IMR-90 (cell line): Measurements from ENCODE around the gene ADAMTS10. TPM values are rescaled to one million over a fixed set of nuclear protein-coding genes. Genes with fewer than 3 reads are reported as not detected.

ENCODE experiments used
- ATAC-seq: fragments of 200-7000 bp; cut with Tn5 transposase; 2 replicates; pipeline ENCODE4 v1.9.1; 2020; ENCODE audit warnings: low read depth, mild to moderate bottlenecking, moderate library complexity
- BruUV-seq: library from RNA; stranded (reverse); fragments of 400-500 nt; replicated peaks from 2 replicates; lab custom pipeline; 2021; lab: Mats Ljungman, UMichigan
- CTCF ChIA-PET: fragments of 300-600 bp; formaldehyde crosslinking; extraction: SDS; loops from one replicate; lab custom pipeline; 2021; ENCODE audit warnings: antibody characterized with exemption; lab: Yijun Ruan, JAX
- POLR2A ChIA-PET: fragments of 300-600 bp; sonication (Branson Sonifier 250); formaldehyde crosslinking; loops from one replicate; lab custom pipeline; 2022; ENCODE audit warnings: antibody characterized with exemption; ENCODE audit not compliant: unreplicated experiment; lab: Charles Lee
- DNase-seq: peaks from one replicate; pipeline ENCODE4 v3.0.0; 2013
- H2AFZ ChIP-seq: replicated peaks from 2 replicates; pipeline ENCODE3; 2013; ENCODE audit warnings: low read length, mild to moderate bottlenecking; ENCODE audit not compliant: poor library complexity
- H2AK5ac ChIP-seq: 2 replicates; pipeline ENCODE4 v1.6.1; 2013; ENCODE audit warnings: low read depth, low read length, inconsistent platforms
- H2AK9ac ChIP-seq: replicated peaks from 2 replicates; pipeline ENCODE3; 2013; ENCODE audit warnings: mild to moderate bottlenecking, low read depth, low read length, moderate library complexity; ENCODE audit not compliant: poor library complexity
- H2BK120ac ChIP-seq: 2 replicates; pipeline ENCODE4 v1.6.1; 2013; ENCODE audit warnings: low read depth, low read length, inconsistent platforms
- H2BK15ac ChIP-seq: 3 replicates; pipeline ENCODE4 v1.6.1; 2013; ENCODE audit warnings: low read depth, low read length, inconsistent platforms
- H2BK20ac ChIP-seq: 2 replicates; pipeline ENCODE4 v1.6.1; 2013; ENCODE audit warnings: low read depth, mild to moderate bottlenecking, inconsistent platforms, low read length, moderate library complexity
- H2BK5ac ChIP-seq: 2 replicates; pipeline ENCODE4 v1.6.1; 2013; ENCODE audit warnings: mild to moderate bottlenecking, low read depth, low read length, inconsistent platforms; ENCODE audit not compliant: poor library complexity, severe bottlenecking
- H3K14ac ChIP-seq: replicated peaks from 2 replicates; pipeline ENCODE4 v1.6.1; 2013; ENCODE audit warnings: low read depth, low read length, inconsistent platforms
- H3K18ac ChIP-seq: 2 replicates; pipeline ENCODE4 v1.6.1; 2013; ENCODE audit warnings: low read depth, low read length, control low read depth
- H3K23ac ChIP-seq: 2 replicates; pipeline ENCODE4 v1.6.1; 2013; ENCODE audit warnings: low read depth, low read length, inconsistent platforms
- H3K27ac ChIP-seq: 2 replicates; pipeline ENCODE4 v1.5.1; 2013; ENCODE audit warnings: mild to moderate bottlenecking, control low read depth, low read length; ENCODE audit not compliant: insufficient read depth
- H3K27me3 ChIP-seq: 2 replicates; pipeline ENCODE4 v1.6.1; 2013; ENCODE audit warnings: low read length; ENCODE audit not compliant: control insufficient read depth, insufficient read depth
- H3K36me3 ChIP-seq: 2 replicates; pipeline ENCODE4 v1.6.1; 2013; ENCODE audit warnings: low read length, mixed read lengths; ENCODE audit not compliant: control insufficient read depth, insufficient read depth
- H3K4ac ChIP-seq: 2 replicates; pipeline ENCODE4 v1.6.1; 2013; ENCODE audit warnings: low read depth, low read length, inconsistent platforms
- H3K4me1 ChIP-seq: 2 replicates; pipeline ENCODE4 v1.6.1; 2013; ENCODE audit warnings: low read length, mixed read lengths; ENCODE audit not compliant: control insufficient read depth, insufficient read depth
- H3K4me2 ChIP-seq: 2 replicates; pipeline ENCODE4 v1.6.1; 2013; ENCODE audit warnings: low read depth, mild to moderate bottlenecking, control low read depth, low read length, moderate library complexity
- H3K4me3 ChIP-seq: 2 replicates; pipeline ENCODE4 v1.5.1; 2013; ENCODE audit warnings: low read depth, mild to moderate bottlenecking, control low read depth, low read length, moderate library complexity; ENCODE audit not compliant: insufficient read depth
- H3K56ac ChIP-seq: 2 replicates; pipeline ENCODE4 v1.6.1; 2013; ENCODE audit warnings: low read length, inconsistent platforms; ENCODE audit not compliant: insufficient read depth; ENCODE audit errors: extremely low read depth
- H3K79me1 ChIP-seq, 2 experiments: 2 replicates each; pipeline ENCODE4 v1.6.1; 2013; ENCODE audit warnings: low read length in 2 of 2, inconsistent platforms in 1 of 2, low read depth in 1 of 2
- H3K9ac ChIP-seq: 2 replicates; pipeline ENCODE4 v1.6.1; 2013; ENCODE audit warnings: low read depth, low read length, control low read depth
- H3K9me1 ChIP-seq: 2 replicates; pipeline ENCODE4 v1.6.1; 2013; ENCODE audit warnings: low read length, inconsistent platforms; ENCODE audit not compliant: insufficient read depth
- H3K9me3 ChIP-seq: 2 replicates; pipeline ENCODE4 v1.6.1; 2013; ENCODE audit warnings: low read length; ENCODE audit not compliant: control insufficient read depth, insufficient read depth
- H4K20me1 ChIP-seq: 2 replicates; pipeline ENCODE4 v1.6.1; 2013; ENCODE audit warnings: low read length, inconsistent platforms; ENCODE audit not compliant: insufficient read depth
- H4K5ac ChIP-seq: 2 replicates; pipeline ENCODE4 v1.6.1; 2013; ENCODE audit warnings: mild to moderate bottlenecking, low read depth, low read length, control low read depth
- H4K8ac ChIP-seq, 2 experiments: 2 replicates each; pipeline ENCODE4 v1.6.1; 2013; ENCODE audit warnings: low read depth in 2 of 2, low read length in 2 of 2, control low read depth in 1 of 2, inconsistent platforms in 1 of 2
- H4K91ac ChIP-seq: 2 replicates; pipeline ENCODE4 v1.6.1; 2013; ENCODE audit warnings: low read depth, low read length, inconsistent platforms; ENCODE audit not compliant: insufficient read depth
- FOS ChIP-seq: fragments of 150-350 bp; IDR thresholded peaks from 2 replicates; pipeline ENCODE4 v1.6.1; 2016; ENCODE audit warnings: low read depth, low read length
- RCOR1 ChIP-seq: IDR thresholded peaks from 2 replicates; pipeline ENCODE4 v1.6.1; 2012; ENCODE audit warnings: mild to moderate bottlenecking, low read length, improper control_type of control experiment; ENCODE audit not compliant: insufficient replicate concordance
- WGBS, 2 experiments: methylation state at CpG; one replicate each; pipeline versions ENCODE4 v1.1.5 to v1.1.7; 2013; ENCODE audit warnings: missing lambda C conversion rate in 2 of 2; ENCODE audit not compliant: insufficient read length in 1 of 2; ENCODE audit errors: extremely low coverage in 2 of 2; 5-methylcytosine and 5-hydroxymethylcytosine counted together
- dilution Hi-C: fragments of 300-500 bp; cut with HindIII; formaldehyde crosslinking; loops from one replicate; pipeline ENCODE4 v1.14.3; 2018; ENCODE audit warnings: low sequenced_read_pairs; ENCODE audit not compliant: unreplicated experiment
- in situ Hi-C: fragments of 300-500 bp; cut with MboI; formaldehyde crosslinking; loops from 3 replicates; pipeline ENCODE4 v1.14.3; 2019; ENCODE audit warnings: low sequenced_read_pairs, inconsistent platforms, mixed read lengths
- intact Hi-C: fragments of 100-400 bp; cut with micrococcal nuclease; formaldehyde crosslinking; loops from 2 replicates; pipeline ENCODE4 v1.10.0; 2022
- polyA plus RNA-seq, 3 experiments: library from polyadenylated mRNA; depleted of rRNA; stranded (reverse); fragments of >200 nt; gene quantifications; 2 replicates each; pipeline ENCODE4 v1.2.3, GENCODE V29; 2012; ENCODE audit warnings: low replicate concordance in 1 of 3
- total RNA-seq: library from RNA; depleted of rRNA; stranded (reverse); fragments of >200 nt; gene quantifications from 2 replicates; pipeline ENCODE4 v1.2.3, GENCODE V29; 2012

The ADAMTS10 gene
- total and polyA plus RNA-seq, 2 of the 4 experiments (the other 2 are of a cell fraction), result 3.4 to 11.5 TPM

GRCh38 chr19:8629996-8630683, 19.6 kb upstream of the ADAMTS10 start, which contains the start of gene NFILZ:
NFILZ (plus strand) TSS chr19:8630633; CDS start chr19:8676766, 46,133 bp downstream.
- Histone ChIP-seq H2BK120ac (no peak within 1 kb of the TSS), H3K4me1 (peaks cover 2% of the 10 kb centered on the region; the same call in 1 of the 2 replicates), H3K18ac (no peak within 1 kb of the TSS; the same call in 1 of the 2 replicates), H2BK5ac (no peak within 1 kb of the TSS), H3K4me2 (no peak within 1 kb of the TSS), H4K5ac (no peak within 1 kb of the TSS; the same call in 1 of the 2 replicates), H3K79me1 (no peaks in the 10 kb centered on the region), H4K8ac (no peak within 1 kb of the TSS), H2AK9ac (no peak within 1 kb of the TSS), H3K9me1 (no peaks in the 10 kb centered on the region), H3K4me3 (no peak within 1 kb of the TSS), H3K9me3 (peaks cover 6% of the 10 kb centered on the region), H3K4ac (no peak within 1 kb of the TSS), H3K14ac (no peak within 1 kb of the TSS), H2AK5ac (no peak within 1 kb of the TSS), H3K9ac (no peak within 1 kb of the TSS), H4K91ac (no peak within 1 kb of the TSS), H3K27ac (peak within 1 kb of the TSS; percentile 4; the same call in 1 of the 2 replicates), H2BK20ac (no peak within 1 kb of the TSS), H4K20me1 (no peaks in the 10 kb centered on the region), H3K36me3 (no peaks in the 10 kb centered on the region), H3K27me3 (no peaks in the 10 kb centered on the region), H2AFZ (peak within 1 kb of the TSS; percentile 63), H3K23ac (no peak within 1 kb of the TSS), H2BK15ac (no peak within 1 kb of the TSS), H3K56ac (no peak within 1 kb of the TSS)
- intact Hi-C loops, result no loop called here
- in situ Hi-C loops, result no loop called here
- DNase-seq (no peak), ATAC-seq (no peak)
- dilution Hi-C loops, result no loop called here
- BruUV-seq, result no TSS peak
- POLR2A ChIA-PET, result no interaction called here
- TF ChIP-seq FOS, result no peak
- TF ChIP-seq RCOR1, result no peak
- WGBS, 2 experiments, result 83% methylated on average over 6 of the region's 11 CpGs; no CpG with 5 or more reads in 1 of the 2 experiments
- CTCF ChIA-PET, result interaction anchor here (0.6 to 1.1 kb wide), 2 partner anchors 12 to 49 kb away, joined by 3 to 5 read pairs; no protein-coding TSS in a partner anchor
